ENCODE measurements around the gene NSFL1C. TPM values are rescaled to one million over a fixed set of nuclear protein-coding genes. Genes with fewer than 3 reads are reported as not detected.

Gene NSFL1C
- polyA plus RNA-seq, 1 of the 3 experiments (the other 2 are of a cell fraction): 45.9 TPM

DNA sequence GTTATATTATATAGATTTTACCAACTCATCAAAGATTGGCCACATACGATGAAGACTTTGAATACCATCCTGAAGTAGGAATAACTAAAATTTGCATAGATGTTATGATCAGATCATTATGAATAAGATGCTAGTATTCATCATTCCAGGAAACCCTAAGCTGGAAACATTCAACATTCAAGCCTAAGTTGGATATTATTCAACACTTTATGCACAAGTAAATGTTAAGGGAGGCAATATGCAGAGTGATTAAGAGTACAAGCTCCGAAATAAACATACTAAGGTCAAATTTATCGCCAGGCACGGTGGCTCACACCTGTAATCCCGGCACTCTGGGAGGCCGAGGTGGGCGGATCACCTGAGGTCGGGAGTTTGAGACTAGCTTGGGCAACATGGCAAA, 30.4 kb downstream of the NSFL1C start:
- no peaks in the 10 kb centered on the region for H3K79me2 ChIP-seq (ENCODE audit: insufficient read depth)
- H3F3A ChIP-seq (replicated peaks; ENCODE audit: insufficient read depth): no peaks in the 10 kb centered on the region
- WGBS (ENCODE audit: low lambda C conversion rate): 89% methylated on average over 8 of the region's 8 CpGs
- no peak overlapping the region for H3K27ac ChIP-seq (ENCODE audit: low read depth in 2 of 2, low read length in 1 of 2)
- H3K27me3 ChIP-seq (ENCODE audit: insufficient read depth): no peaks in the 10 kb centered on the region
- no peaks in the 10 kb centered on the region for H4K20me1 ChIP-seq (ENCODE audit: insufficient read depth)
- ChIA-PET CTCF (interaction anchor here (0.9 to 5.5 kb wide), 13 partner anchors 9 to 223 kb away, joined by 4 to 31 read pairs (median 6); partner anchors contain the start of gene FKBP1A), POLR2A (no interaction called here)
- no peak overlapping the region for H3K4me3 ChIP-seq (ENCODE audit: low read depth in 2 of 2, low read length in 1 of 2)
- no peaks in the 10 kb centered on the region for H3K9me2 ChIP-seq
- H3K9ac ChIP-seq: no peak overlapping the region
- no peak overlapping the region for H3K4me2 ChIP-seq
- H2AFZ ChIP-seq (ENCODE audit: low read depth): no peak overlapping the region
- H3K4me1 ChIP-seq (ENCODE audit: control insufficient read depth in 1 of 2, insufficient read depth in 2 of 2, low read depth in 1 of 2, low read length in 1 of 2): no peaks in the 10 kb centered on the region
- DNase-seq: no peak
- TF ChIP-seq, protein P1, sequence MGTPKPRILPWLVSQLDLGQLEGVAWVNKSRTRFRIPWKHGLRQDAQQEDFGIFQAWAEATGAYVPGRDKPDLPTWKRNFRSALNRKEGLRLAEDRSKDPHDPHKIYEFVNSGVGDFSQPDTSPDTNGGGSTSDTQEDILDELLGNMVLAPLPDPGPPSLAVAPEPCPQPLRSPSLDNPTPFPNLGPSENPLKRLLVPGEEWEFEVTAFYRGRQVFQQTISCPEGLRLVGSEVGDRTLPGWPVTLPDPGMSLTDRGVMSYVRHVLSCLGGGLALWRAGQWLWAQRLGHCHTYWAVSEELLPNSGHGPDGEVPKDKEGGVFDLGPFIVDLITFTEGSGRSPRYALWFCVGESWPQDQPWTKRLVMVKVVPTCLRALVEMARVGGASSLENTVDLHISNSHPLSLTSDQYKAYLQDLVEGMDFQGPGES (IDR thresholded peaks at IDR 0.05; ENCODE audit: low read depth, low read length): no peak
- no peak for TF ChIP-seq TCF12 (IDR thresholded peaks at IDR 0.05)
- TF ChIP-seq, protein P2, sequence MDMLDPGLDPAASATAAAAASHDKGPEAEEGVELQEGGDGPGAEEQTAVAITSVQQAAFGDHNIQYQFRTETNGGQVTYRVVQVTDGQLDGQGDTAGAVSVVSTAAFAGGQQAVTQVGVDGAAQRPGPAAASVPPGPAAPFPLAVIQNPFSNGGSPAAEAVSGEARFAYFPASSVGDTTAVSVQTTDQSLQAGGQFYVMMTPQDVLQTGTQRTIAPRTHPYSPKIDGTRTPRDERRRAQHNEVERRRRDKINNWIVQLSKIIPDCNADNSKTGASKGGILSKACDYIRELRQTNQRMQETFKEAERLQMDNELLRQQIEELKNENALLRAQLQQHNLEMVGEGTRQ (IDR thresholded peaks at IDR 0.05; ENCODE audit: borderline replicate concordance, low read depth, low read length): no peak
- TF ChIP-seq, protein P3, sequence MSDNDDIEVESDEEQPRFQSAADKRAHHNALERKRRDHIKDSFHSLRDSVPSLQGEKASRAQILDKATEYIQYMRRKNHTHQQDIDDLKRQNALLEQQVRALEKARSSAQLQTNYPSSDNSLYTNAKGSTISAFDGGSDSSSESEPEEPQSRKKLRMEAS (IDR thresholded peaks at IDR 0.05; ENCODE audit: low read depth): no peak
- TF ChIP-seq FOXJ3 (CRISPR knock-in tag; IDR thresholded peaks at IDR 0.05): no peak
- no peak for TF ChIP-seq FOXM1 (IDR thresholded peaks at IDR 0.05; ENCODE audit: low read depth)
- no peak for TF ChIP-seq SMC3 (IDR thresholded peaks at IDR 0.05; ENCODE audit: low read depth, low read length)
- TF ChIP-seq GABPA (IDR thresholded peaks at IDR 0.05; ENCODE audit: low read depth): no peak
- no peak for TF ChIP-seq RFX5 (IDR thresholded peaks at IDR 0.05; ENCODE audit: low read length)
- no peak for TF ChIP-seq GATA2 (CRISPR knock-in tag; IDR thresholded peaks at IDR 0.05)
- no peak for TF ChIP-seq RXRA (IDR thresholded peaks at IDR 0.05; ENCODE audit: borderline replicate concordance, low read depth)
- TF ChIP-seq ELF1 (IDR thresholded peaks at IDR 0.05): no peak
- TF ChIP-seq, protein P4, sequence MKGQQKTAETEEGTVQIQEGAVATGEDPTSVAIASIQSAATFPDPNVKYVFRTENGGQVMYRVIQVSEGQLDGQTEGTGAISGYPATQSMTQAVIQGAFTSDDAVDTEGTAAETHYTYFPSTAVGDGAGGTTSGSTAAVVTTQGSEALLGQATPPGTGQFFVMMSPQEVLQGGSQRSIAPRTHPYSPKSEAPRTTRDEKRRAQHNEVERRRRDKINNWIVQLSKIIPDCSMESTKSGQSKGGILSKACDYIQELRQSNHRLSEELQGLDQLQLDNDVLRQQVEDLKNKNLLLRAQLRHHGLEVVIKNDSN (IDR thresholded peaks at IDR 0.05; ENCODE audit: borderline replicate concordance, low read depth): no peak
- no peak for TF ChIP-seq TAF1 (IDR thresholded peaks at IDR 0.05; ENCODE audit: borderline replicate concordance, low read depth, low read length)
- no peak for TF ChIP-seq RCOR1 (IDR thresholded peaks at IDR 0.05; ENCODE audit: low read length)
- TF ChIP-seq EP300 (IDR thresholded peaks at IDR 0.05; ENCODE audit: borderline replicate concordance in 1 of 2, low read depth in 1 of 2, low read length in 1 of 2): no peak
- TF ChIP-seq, protein P5, sequence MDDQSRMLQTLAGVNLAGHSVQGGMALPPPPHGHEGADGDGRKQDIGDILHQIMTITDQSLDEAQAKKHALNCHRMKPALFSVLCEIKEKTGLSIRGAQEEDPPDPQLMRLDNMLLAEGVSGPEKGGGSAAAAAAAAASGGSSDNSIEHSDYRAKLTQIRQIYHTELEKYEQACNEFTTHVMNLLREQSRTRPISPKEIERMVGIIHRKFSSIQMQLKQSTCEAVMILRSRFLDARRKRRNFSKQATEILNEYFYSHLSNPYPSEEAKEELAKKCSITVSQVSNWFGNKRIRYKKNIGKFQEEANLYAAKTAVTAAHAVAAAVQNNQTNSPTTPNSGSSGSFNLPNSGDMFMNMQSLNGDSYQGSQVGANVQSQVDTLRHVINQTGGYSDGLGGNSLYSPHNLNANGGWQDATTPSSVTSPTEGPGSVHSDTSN (IDR thresholded peaks at IDR 0.05): no peak
- TF ChIP-seq, protein P6, sequence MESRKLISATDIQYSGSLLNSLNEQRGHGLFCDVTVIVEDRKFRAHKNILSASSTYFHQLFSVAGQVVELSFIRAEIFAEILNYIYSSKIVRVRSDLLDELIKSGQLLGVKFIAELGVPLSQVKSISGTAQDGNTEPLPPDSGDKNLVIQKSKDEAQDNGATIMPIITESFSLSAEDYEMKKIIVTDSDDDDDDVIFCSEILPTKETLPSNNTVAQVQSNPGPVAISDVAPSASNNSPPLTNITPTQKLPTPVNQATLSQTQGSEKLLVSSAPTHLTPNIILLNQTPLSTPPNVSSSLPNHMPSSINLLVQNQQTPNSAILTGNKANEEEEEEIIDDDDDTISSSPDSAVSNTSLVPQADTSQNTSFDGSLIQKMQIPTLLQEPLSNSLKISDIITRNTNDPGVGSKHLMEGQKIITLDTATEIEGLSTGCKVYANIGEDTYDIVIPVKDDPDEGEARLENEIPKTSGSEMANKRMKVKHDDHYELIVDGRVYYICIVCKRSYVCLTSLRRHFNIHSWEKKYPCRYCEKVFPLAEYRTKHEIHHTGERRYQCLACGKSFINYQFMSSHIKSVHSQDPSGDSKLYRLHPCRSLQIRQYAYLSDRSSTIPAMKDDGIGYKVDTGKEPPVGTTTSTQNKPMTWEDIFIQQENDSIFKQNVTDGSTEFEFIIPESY (IDR thresholded peaks at IDR 0.05; ENCODE audit: borderline replicate concordance, low read depth): no peak
- no peak for TF ChIP-seq TEAD4 (IDR thresholded peaks at IDR 0.05; ENCODE audit: borderline replicate concordance, insufficient read depth)
- TF ChIP-seq SIN3A (IDR thresholded peaks at IDR 0.05; ENCODE audit: borderline replicate concordance, low read depth, low read length): no peak
- H3K36me3 ChIP-seq (replicated peaks in 1 of 2; ENCODE audit: control insufficient read depth in 1 of 2, insufficient read depth in 2 of 2, low read length in 1 of 2): peaks cover 0 to 2% of the 10 kb centered on the region in 2 experiments
- no peaks in the 10 kb centered on the region for H3K9me3 ChIP-seq
